PC-9 (cell line): Measurements from ENCODE around the gene CLASP1. TPM values are rescaled to one million over a fixed set of nuclear protein-coding genes. Genes with fewer than 3 reads are reported as not detected.

Source experiments
- BruUV-seq: library from RNA; stranded (reverse); fragments of 400-500 nt; replicated peaks from 2 replicates; lab custom pipeline; 2021; lab: Mats Ljungman, UMichigan
- CTCF ChIA-PET: fragments of 300-600 bp; sonication (Branson Sonifier 250); formaldehyde crosslinking; loops from one replicate; lab custom pipeline; 2022; ENCODE audit warnings: antibody characterized with exemption; lab: Charles Lee
- POLR2A ChIA-PET: fragments of 300-600 bp; sonication (Branson Sonifier 250); formaldehyde crosslinking; loops from one replicate; lab custom pipeline; 2022; ENCODE audit warnings: antibody characterized with exemption; ENCODE audit not compliant: unreplicated experiment; lab: Charles Lee
- DNase-seq, 2 experiments: peaks; one replicate each; pipeline versions ENCODE4 v3.0.0 to v3.0.0-alpha.2; 2015 to 2022; ENCODE audit warnings: mixed read lengths in 1 of 2
- H2AFZ ChIP-seq: fragments of 200-600 bp; sonication (generic); 2 replicates; pipeline ENCODE4 v1.8.1; 2017; ENCODE audit warnings: antibody characterized with exemption
- H3F3A ChIP-seq: fragments of 200-600 bp; sonication (generic); 2 replicates; pipeline ENCODE4 v1.8.1; 2017; ENCODE audit warnings: antibody characterized with exemption, mild to moderate bottlenecking, low read depth; ENCODE audit not compliant: insufficient read depth
- H3K27ac ChIP-seq: fragments of 200-600 bp; sonication (generic); 2 replicates; pipeline ENCODE4 v1.6.1; 2016; ENCODE audit warnings: mixed run types
- H3K27me3 ChIP-seq: fragments of 200-600 bp; sonication (generic); 2 replicates; pipeline ENCODE4 v1.6.1; 2016; ENCODE audit warnings: low read depth, mixed run types; ENCODE audit not compliant: insufficient read depth
- H3K36me3 ChIP-seq: fragments of 200-600 bp; sonication (generic); 2 replicates; pipeline ENCODE4 v1.6.1; 2016; ENCODE audit warnings: low read depth, mixed run types
- H3K4me1 ChIP-seq: fragments of 200-600 bp; sonication (generic); replicated peaks from 2 replicates; pipeline ENCODE4 v1.6.1; 2016; ENCODE audit warnings: mixed run types; ENCODE audit not compliant: insufficient read depth
- H3K4me2 ChIP-seq: fragments of 200-600 bp; sonication (generic); 2 replicates; pipeline ENCODE4 v1.6.1; 2017; ENCODE audit warnings: mixed run types
- H3K4me3 ChIP-seq: fragments of 200-600 bp; sonication (generic); 2 replicates; pipeline ENCODE4 v1.6.1; 2016; ENCODE audit warnings: mixed run types
- H3K79me2 ChIP-seq: fragments of 200-600 bp; sonication (generic); 2 replicates; pipeline ENCODE4 v1.6.1; 2017; ENCODE audit warnings: low read depth, mixed run types
- H3K9me2 ChIP-seq: fragments of 200-600 bp; sonication (generic); 2 replicates; pipeline ENCODE4 v1.8.1; 2017; ENCODE audit warnings: mild to moderate bottlenecking; ENCODE audit not compliant: insufficient read depth
- H3K9me3 ChIP-seq: fragments of 200-600 bp; sonication (generic); 2 replicates; pipeline ENCODE4 v1.8.1; 2016; ENCODE audit warnings: low read depth; ENCODE audit not compliant: insufficient read depth
- H4K20me1 ChIP-seq: fragments of 200-600 bp; sonication (generic); 2 replicates; pipeline ENCODE4 v1.8.1; 2017; ENCODE audit not compliant: insufficient read depth
- CTCF ChIP-seq: fragments of 200-600 bp; sonication (generic); conservative IDR thresholded peaks from 2 replicates; pipeline ENCODE4 v1.6.1; 2017; ENCODE audit warnings: mixed run types, antibody characterized with exemption, mild to moderate bottlenecking, moderate library complexity
- EZH2 ChIP-seq: fragments of 200-600 bp; sonication (generic); IDR thresholded peaks from 2 replicates; pipeline ENCODE4 v1.8.0; 2017; ENCODE audit warnings: antibody characterized with exemption, low read depth
- intact Hi-C: fragments of 100-400 bp; cut with micrococcal nuclease; formaldehyde crosslinking; loops from one replicate; pipeline ENCODE4 v1.10.0; 2022; ENCODE audit not compliant: unreplicated experiment
- total RNA-seq: library from RNA; stranded (reverse); gene quantifications from 2 replicates; pipeline ENCODE4 v1.2.3, GENCODE V29; 2021

The CLASP1 gene
- total RNA-seq, 1 experiment from 2014 or later = 61.8 TPM

GRCh38 chr2:121664086-121664485, 14.8 kb upstream of the CLASP1 start:
- BruUV-seq = no TSS peak
- intact Hi-C loops = no loop called here
- Histone ChIP-seq H3K27ac (no peak overlapping the region), H3F3A (peaks cover 10% of the 10 kb centered on the region; the same call in 1 of the 2 replicates), H4K20me1 (no peaks in the 10 kb centered on the region), H2AFZ (no peak overlapping the region), H3K27me3 (no peaks in the 10 kb centered on the region), H3K9me2 (no peaks in the 10 kb centered on the region), H3K79me2 (no peaks in the 10 kb centered on the region), H3K4me3 (no peak overlapping the region), H3K4me1 (no peaks in the 10 kb centered on the region), H3K9me3 (peaks cover 3% of the 10 kb centered on the region; the same call in 1 of the 2 replicates), H3K4me2 (no peak overlapping the region), H3K36me3 (no peaks in the 10 kb centered on the region)
- no peak for DNase-seq
- ChIA-PET POLR2A (no interaction called here), CTCF (no interaction called here)
- TF ChIP-seq EZH2 (no peak), CTCF (no peak)

DNA sequence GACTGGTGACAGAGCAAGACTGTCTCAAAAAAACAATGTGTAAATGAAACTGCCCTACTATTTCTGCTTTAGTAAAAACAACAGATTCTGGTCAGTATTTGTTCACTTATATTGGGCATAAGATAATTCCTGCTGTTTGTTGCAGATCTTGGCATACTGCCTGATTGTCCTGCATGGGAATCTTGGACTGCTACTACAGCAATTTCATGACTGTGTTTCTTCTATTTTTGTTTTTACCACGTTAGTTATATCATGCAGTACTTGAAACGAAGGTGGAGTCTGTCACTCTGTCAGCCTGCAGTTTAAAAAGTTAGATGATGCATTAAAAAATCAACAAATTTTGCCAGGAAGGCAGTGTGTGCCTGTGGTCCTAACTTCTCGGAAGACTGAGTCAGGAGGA, 14.2 kb upstream of the CLASP1 start:
- TF ChIP-seq EZH2 (no peak), CTCF (no peak)
- no peak overlapping the region for H3K4me2 ChIP-seq
- DNase-seq = no peak
- ChIA-PET CTCF (no interaction called here), POLR2A (interaction anchor here (0.6 kb wide), 1 partner anchor 1023 kb away, joined by 9 read pairs; no protein-coding TSS in a partner anchor)
- H3K9me2 ChIP-seq = no peaks in the 10 kb centered on the region
- H3K36me3 ChIP-seq = no peaks in the 10 kb centered on the region
- no peaks in the 10 kb centered on the region for H3K79me2 ChIP-seq
- H3K4me1 ChIP-seq = no peaks in the 10 kb centered on the region
- no peaks in the 10 kb centered on the region for H4K20me1 ChIP-seq
- intact Hi-C loops = no loop called here
- no peak overlapping the region for H2AFZ ChIP-seq
- no TSS peak for BruUV-seq
- no peaks in the 10 kb centered on the region for H3K27me3 ChIP-seq
- no peak overlapping the region for H3K4me3 ChIP-seq
- H3K27ac ChIP-seq = no peak overlapping the region
- H3F3A ChIP-seq = peaks cover 10% of the 10 kb centered on the region; the same call in 1 of the 2 replicates
- no peaks in the 10 kb centered on the region for H3K9me3 ChIP-seq

DNA sequence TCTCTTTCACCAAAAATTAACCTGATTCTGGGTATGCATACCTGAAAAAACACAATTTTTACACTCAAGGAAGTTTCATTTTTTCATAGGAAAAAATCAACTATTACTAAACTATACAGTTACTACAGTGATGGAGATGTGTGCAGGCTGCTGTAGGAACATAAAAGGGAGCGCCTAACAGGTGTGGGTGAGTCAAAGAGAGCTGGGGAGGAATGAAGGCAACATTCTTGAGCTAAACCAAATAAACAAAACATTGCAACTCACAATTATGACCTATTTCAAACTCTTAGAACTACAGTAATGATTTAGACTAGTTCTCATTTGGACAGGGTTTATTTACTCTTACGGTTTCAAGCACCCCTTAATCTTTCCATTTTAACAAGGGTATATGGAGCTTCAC, 13.4 kb upstream of the CLASP1 start:
- Histone ChIP-seq H3F3A (peaks cover 10% of the 10 kb centered on the region; the same call in 1 of the 2 replicates), H3K79me2 (no peaks in the 10 kb centered on the region), H3K4me1 (no peaks in the 10 kb centered on the region), H2AFZ (no peak overlapping the region), H3K27ac (no peak overlapping the region), H3K4me3 (no peak overlapping the region), H3K9me2 (no peaks in the 10 kb centered on the region), H4K20me1 (no peaks in the 10 kb centered on the region), H3K27me3 (no peaks in the 10 kb centered on the region), H3K4me2 (no peak overlapping the region), H3K36me3 (no peaks in the 10 kb centered on the region), H3K9me3 (no peaks in the 10 kb centered on the region)
- ChIA-PET POLR2A (interaction anchor here (0.6 kb wide), 1 partner anchor 1022 kb away, joined by 9 read pairs; no protein-coding TSS in a partner anchor), CTCF (no interaction called here)
- intact Hi-C loops = no loop called here
- DNase-seq = no peak
- no TSS peak for BruUV-seq
- TF ChIP-seq CTCF (no peak), EZH2 (no peak)
